Testis (tissue), 2 donors: ENCODE measurements around the gene CELF5.

Experiments used
- CTCF ChIP-seq, 3 experiments: fragments of 450-650 bp in 2 of 3; fragments of 200-600 bp in 1 of 3; sonication (generic) in 1 of 3; IDR thresholded peaks; one replicate each; pipeline ENCODE4 v1.5.1; 2016 to 2019; ENCODE audit warnings: antibody characterized with exemption in 3 of 3, mild to moderate bottlenecking in 2 of 3, moderate library complexity in 1 of 3
- POLR2A ChIP-seq: fragments of 450-650 bp; IDR thresholded peaks from one replicate; pipeline ENCODE4 v1.6.1; 2017; ENCODE audit warnings: antibody characterized with exemption, mild to moderate bottlenecking, moderate library complexity

GRCh38 chr19:3233831-3234230 is 9.4 kb downstream of the CELF5 start:
- no peak for TF ChIP-seq CTCF (IDR thresholded peaks at IDR 0.05)
- no peak for TF ChIP-seq POLR2A
